Measurements from ENCODE around the gene FOXI2. TPM values are rescaled to one million over a fixed set of nuclear protein-coding genes. Genes with fewer than 3 reads are reported as not detected.
A peak's percentile ranks its signal among the peaks of the same experiment; 100 is the strongest.

FOXI2 gene
- total RNA-seq: not detected in 2 replicates

GRCh38 chr10:127736915-127737562, at the start of gene FOXI2:
FOXI2 (plus strand) TSS chr10:127737185; CDS start chr10:127737274, 89 bp downstream.
- no peak for DNase-seq (ENCODE audit: low read depth in 2 of 2)

GRCh38 chr10:127687548-127687947, 49.4 kb upstream of the FOXI2 start:
- no peak for DNase-seq (ENCODE audit: low read depth in 2 of 2)

GRCh38 chr10:127690176-127690835, 46.7 kb upstream of the FOXI2 start:
- DNase-seq (ENCODE audit: low read depth in 2 of 2): no peak

GRCh38 chr10:127694580-127695193, 42.3 kb upstream of the FOXI2 start:
- DNase-seq (ENCODE audit: low read depth in 2 of 2): peak; percentile 37 to 45

GRCh38 chr10:127695431-127695830, 41.6 kb upstream of the FOXI2 start:
- no peak for DNase-seq (ENCODE audit: low read depth in 2 of 2)

GRCh38 chr10:127698886-127699285, 38.1 kb upstream of the FOXI2 start:
- DNase-seq (ENCODE audit: low read depth in 2 of 2): no peak

GRCh38 chr10:127699311-127699710, 37.7 kb upstream of the FOXI2 start:
- no peak for DNase-seq (ENCODE audit: low read depth in 2 of 2)

- no peak for DNase-seq (ENCODE audit: low read depth in 2 of 2)
Measured at GRCh38 chr10:127702271-127702670, 34.7 kb upstream of the FOXI2 start.

- DNase-seq (ENCODE audit: low read depth in 2 of 2): no peak
Measured at GRCh38 chr10:127715249-127715648, 21.7 kb upstream of the FOXI2 start.

- DNase-seq (ENCODE audit: low read depth in 2 of 2): peak; percentile 32 to 63
Measured at GRCh38 chr10:127715782-127716378, 21.1 kb upstream of the FOXI2 start.

- DNase-seq (ENCODE audit: low read depth in 2 of 2): no peak
Measured at GRCh38 chr10:127720142-127720541, 16.8 kb upstream of the FOXI2 start.

- no peak for DNase-seq (ENCODE audit: low read depth in 2 of 2)
Measured at GRCh38 chr10:127720903-127721302, 16.1 kb upstream of the FOXI2 start.

- DNase-seq (ENCODE audit: low read depth in 2 of 2): no peak
Measured at GRCh38 chr10:127734753-127735152, 2.2 kb upstream of the FOXI2 start.

GRCh38 chr10:127735156-127735555, 1.8 kb upstream of the FOXI2 start:
- DNase-seq (ENCODE audit: low read depth in 2 of 2): no peak

GRCh38 chr10:127735723-127736221, 1.2 kb upstream of the FOXI2 start:
- no peak for DNase-seq (ENCODE audit: low read depth in 2 of 2)

GRCh38 chr10:127736222-127736914, 617 bp upstream of the FOXI2 start:
- no peak for DNase-seq (ENCODE audit: low read depth in 2 of 2)

GRCh38 chr10:127737563-127738511, 852 bp downstream of the FOXI2 start:
- no peak for DNase-seq (ENCODE audit: low read depth in 2 of 2)

GRCh38 chr10:127738512-127739424, 1.8 kb downstream of the FOXI2 start:
- DNase-seq (ENCODE audit: low read depth in 2 of 2): no peak

GRCh38 chr10:127739908-127740307, 2.9 kb downstream of the FOXI2 start:
- no peak for DNase-seq (ENCODE audit: low read depth in 2 of 2)
